ENCODE measurements around the gene SORCS2. TPM values are rescaled to one million over a fixed set of nuclear protein-coding genes. Genes with fewer than 3 reads are reported as not detected.

The SORCS2 gene
- total RNA-seq, 1 donor from 2014 or later: 5.2 TPM

DNA sequence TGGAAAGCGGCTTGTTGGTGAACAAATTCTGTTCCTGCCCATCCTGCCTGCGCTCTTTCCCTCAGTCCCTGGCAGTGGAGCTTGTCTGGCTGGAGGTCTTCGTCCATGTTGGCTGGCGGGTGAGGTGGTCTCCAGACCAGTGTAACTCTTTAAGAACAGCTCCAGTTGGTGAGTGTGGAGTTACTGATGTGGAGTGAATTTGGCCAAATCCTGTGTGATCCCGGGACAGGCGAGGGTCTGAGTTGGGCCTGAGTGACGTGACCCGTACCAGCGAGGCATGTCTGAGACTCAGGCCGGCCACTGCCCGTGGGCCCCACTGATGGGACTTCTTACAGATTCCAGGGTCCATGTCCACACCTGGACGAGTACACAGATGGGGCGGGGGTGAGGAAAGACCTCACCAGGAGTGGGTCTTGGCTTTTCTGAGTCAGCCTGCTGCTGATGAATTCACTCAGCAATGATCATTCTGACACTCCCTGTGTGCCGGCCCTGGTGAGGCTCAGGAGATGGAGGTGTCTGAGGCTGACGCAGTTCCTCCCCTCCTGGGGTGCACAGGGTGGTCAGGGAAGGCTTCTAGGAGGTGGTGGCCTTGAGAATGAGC lies 196.9 kb downstream of the SORCS2 start:
- peaks cover 40% of the 10 kb centered on the region for H3K4me1 Mint-ChIP-seq
- H3K4me3 ChIP-seq: no peak overlapping the region
- H3K27ac Mint-ChIP-seq: peak overlapping the region; percentile 76

DNA sequence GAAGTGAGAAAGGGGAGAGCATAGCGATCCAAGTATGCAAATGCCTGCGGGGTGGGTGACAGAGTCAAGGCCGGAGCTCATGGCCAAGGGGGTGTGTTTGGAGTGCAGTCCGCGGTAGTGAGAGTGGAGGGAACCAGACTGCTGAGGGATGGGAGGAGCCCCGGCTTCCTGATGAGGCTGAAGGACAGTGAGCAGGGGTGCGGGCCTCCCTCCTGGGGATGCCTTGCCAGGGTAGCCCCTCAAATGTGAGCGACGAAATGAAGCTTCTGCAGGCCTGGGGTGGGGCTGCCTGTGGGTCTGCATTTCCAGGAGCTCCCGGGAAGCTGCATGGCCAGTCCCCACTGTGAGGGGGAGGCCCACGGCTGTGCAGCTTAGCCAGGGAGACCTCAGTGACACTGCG lies 197.4 kb downstream of the SORCS2 start:
- Histone ChIP-seq H3K36me3 (no peaks in the 10 kb centered on the region), H3K79me2 (ENCODE audit: low read depth) (no peaks in the 10 kb centered on the region), H3K9me3 (ENCODE audit: low read depth) (no peaks in the 10 kb centered on the region), H4K20me1 (ENCODE audit: low read depth) (no peaks in the 10 kb centered on the region), H3K9ac (no peak overlapping the region), H3F3A (ENCODE audit: low read depth) (peaks cover 8% of the 10 kb centered on the region), H3K27ac (no peak overlapping the region), H2AFZ (replicated peaks) (no peak overlapping the region), H3K4me3 (no peak overlapping the region), H3K27me3 (no peaks in the 10 kb centered on the region), H3K4me1 (peaks cover 21% of the 10 kb centered on the region), H3K4me2 (no peak overlapping the region)
- Mint-ChIP-seq H3K4me1 (peaks cover 45% of the 10 kb centered on the region), H3K9me3 (no peaks in the 10 kb centered on the region), H3K36me3 (no peaks in the 10 kb centered on the region), H3K27me3 (ENCODE audit: insufficient read depth, low read depth) (peaks cover 11% of the 10 kb centered on the region), H3K4me3 (no peak overlapping the region), H3K27ac (peak overlapping the region; percentile 76)
- TF ChIP-seq, protein P1, sequence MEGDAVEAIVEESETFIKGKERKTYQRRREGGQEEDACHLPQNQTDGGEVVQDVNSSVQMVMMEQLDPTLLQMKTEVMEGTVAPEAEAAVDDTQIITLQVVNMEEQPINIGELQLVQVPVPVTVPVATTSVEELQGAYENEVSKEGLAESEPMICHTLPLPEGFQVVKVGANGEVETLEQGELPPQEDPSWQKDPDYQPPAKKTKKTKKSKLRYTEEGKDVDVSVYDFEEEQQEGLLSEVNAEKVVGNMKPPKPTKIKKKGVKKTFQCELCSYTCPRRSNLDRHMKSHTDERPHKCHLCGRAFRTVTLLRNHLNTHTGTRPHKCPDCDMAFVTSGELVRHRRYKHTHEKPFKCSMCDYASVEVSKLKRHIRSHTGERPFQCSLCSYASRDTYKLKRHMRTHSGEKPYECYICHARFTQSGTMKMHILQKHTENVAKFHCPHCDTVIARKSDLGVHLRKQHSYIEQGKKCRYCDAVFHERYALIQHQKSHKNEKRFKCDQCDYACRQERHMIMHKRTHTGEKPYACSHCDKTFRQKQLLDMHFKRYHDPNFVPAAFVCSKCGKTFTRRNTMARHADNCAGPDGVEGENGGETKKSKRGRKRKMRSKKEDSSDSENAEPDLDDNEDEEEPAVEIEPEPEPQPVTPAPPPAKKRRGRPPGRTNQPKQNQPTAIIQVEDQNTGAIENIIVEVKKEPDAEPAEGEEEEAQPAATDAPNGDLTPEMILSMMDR (IDR thresholded peaks at IDR 0.05): no peak
- TF ChIP-seq EZH2phosphoT487 (IDR thresholded peaks at IDR 0.05) (no peak), EZH2 (IDR thresholded peaks at IDR 0.05) (no peak)
- no peak for DNase-seq (ENCODE audit: low spot score)

More for the DNA sequence above, 196.9 kb downstream of the SORCS2 start:
- H3K27me3 ChIP-seq: no peaks in the 10 kb centered on the region
- no peak overlapping the region for H3K4me3 Mint-ChIP-seq
- H4K20me1 ChIP-seq (ENCODE audit: low read depth): no peaks in the 10 kb centered on the region
- DNase-seq (ENCODE audit: low spot score): no peak
- H3K27ac ChIP-seq: no peak overlapping the region
- peaks cover 9% of the 10 kb centered on the region for H3K27me3 Mint-ChIP-seq (ENCODE audit: insufficient read depth, low read depth)
- no peak overlapping the region for H3K4me2 ChIP-seq
- H3K9me3 Mint-ChIP-seq: no peaks in the 10 kb centered on the region
- H3K36me3 Mint-ChIP-seq: no peaks in the 10 kb centered on the region
- H3K9ac ChIP-seq: no peak overlapping the region
- peaks cover 8% of the 10 kb centered on the region for H3F3A ChIP-seq (ENCODE audit: low read depth)
- TF ChIP-seq EZH2 (IDR thresholded peaks at IDR 0.05): no peak
- no peaks in the 10 kb centered on the region for H3K79me2 ChIP-seq (ENCODE audit: low read depth)
- no peak overlapping the region for H2AFZ ChIP-seq (replicated peaks)
- no peaks in the 10 kb centered on the region for H3K9me3 ChIP-seq (ENCODE audit: low read depth)
- peaks cover 17% of the 10 kb centered on the region for H3K4me1 ChIP-seq
- no peaks in the 10 kb centered on the region for H3K36me3 ChIP-seq

DNA sequence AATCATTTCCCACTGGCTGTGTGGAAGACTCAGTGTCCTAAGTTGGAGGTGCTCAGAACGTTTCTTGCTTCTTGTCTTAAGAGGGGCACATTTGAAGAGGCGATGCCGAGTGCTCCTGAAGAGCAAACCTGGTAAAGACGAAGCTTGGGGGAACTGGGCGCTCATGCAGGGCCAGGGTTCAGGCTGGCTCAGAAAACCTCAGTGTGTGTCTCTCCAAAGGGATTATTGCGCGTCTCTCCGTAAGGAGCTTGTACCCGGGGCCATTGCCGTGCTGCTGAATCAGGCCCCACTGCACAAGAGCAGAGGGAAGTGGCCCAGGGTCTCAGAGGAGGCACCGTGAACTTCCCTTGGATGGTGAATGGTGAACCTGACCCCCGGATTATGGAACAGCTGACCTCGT lies 198.0 kb downstream of the SORCS2 start:
- H3K36me3 Mint-ChIP-seq: no peaks in the 10 kb centered on the region
- peaks cover 11% of the 10 kb centered on the region for H3K27me3 Mint-ChIP-seq (ENCODE audit: insufficient read depth, low read depth)
- H3K27ac Mint-ChIP-seq: peak overlapping the region; percentile 83

More for the DNA sequence above, 198.0 kb downstream of the SORCS2 start:
- Histone ChIP-seq H3K4me2 (no peak overlapping the region), H3F3A (ENCODE audit: low read depth) (peaks cover 8% of the 10 kb centered on the region), H3K9ac (no peak overlapping the region), H3K9me3 (ENCODE audit: low read depth) (no peaks in the 10 kb centered on the region), H2AFZ (replicated peaks) (no peak overlapping the region), H3K27ac (no peak overlapping the region), H4K20me1 (ENCODE audit: low read depth) (no peaks in the 10 kb centered on the region), H3K36me3 (no peaks in the 10 kb centered on the region), H3K4me3 (no peak overlapping the region), H3K4me1 (peaks cover 27% of the 10 kb centered on the region), H3K79me2 (ENCODE audit: low read depth) (no peaks in the 10 kb centered on the region), H3K27me3 (no peaks in the 10 kb centered on the region)
- TF ChIP-seq EZH2phosphoT487 (IDR thresholded peaks at IDR 0.05) (no peak), EZH2 (IDR thresholded peaks at IDR 0.05) (no peak)
- TF ChIP-seq, protein P1 (IDR thresholded peaks at IDR 0.05): no peak
- DNase-seq (ENCODE audit: low spot score): no peak
- Mint-ChIP-seq H3K4me1 (peaks cover 51% of the 10 kb centered on the region), H3K9me3 (no peaks in the 10 kb centered on the region), H3K4me3 (no peak overlapping the region)

All from neural progenitor cell (in vitro differentiated cells).